Peyer's patch (tissue), 4 donors: Measurements from ENCODE around the gene PARVA.

Source experiments
- CTCF ChIP-seq, 6 experiments: fragments of 450-650 bp in 4 of 6; fragments of 200-600 bp in 2 of 6; sonication (generic) in 1 of 6; IDR thresholded peaks; one replicate each; pipeline ENCODE4 v1.5.1; 2017 to 2019; ENCODE audit warnings: antibody characterized with exemption in 6 of 6, mild to moderate bottlenecking in 3 of 6, moderate library complexity in 1 of 6
- POLR2A ChIP-seq, 2 donors: fragments of 450-650 bp; IDR thresholded peaks; one replicate each; pipeline ENCODE4 v1.5.1; 2017; ENCODE audit warnings: antibody characterized with exemption in 2 of 2, mild to moderate bottlenecking in 2 of 2, moderate library complexity in 2 of 2

- TF ChIP-seq CTCF (IDR thresholded peaks at IDR 0.05) (no peak), POLR2A (IDR thresholded peaks at IDR 0.05) (no peak)
Measured at GRCh38 chr11:12353534-12353933, 23.8 kb upstream of the PARVA start.
